HG02981 (cell line): ENCODE results near the gene MARS1.
"Not testable (repeated sequence)": the region's sequence is repeated elsewhere in the genome, so short reads cannot be mapped to it uniquely, and the experiment has no call there.

Experiments used
- ATAC-seq: cut with Tn5 transposase; IDR thresholded peaks from one replicate; pipeline ENCODE4 v1.9.1; 2021; ENCODE audit warnings: mild to moderate bottlenecking, moderate library complexity; ENCODE audit not compliant: unreplicated experiment

The MARS1 gene

GRCh38 chr12:57489157-57489641 is 1.3 kb downstream of the MARS1 start:
- no peak for ATAC-seq

DNA sequence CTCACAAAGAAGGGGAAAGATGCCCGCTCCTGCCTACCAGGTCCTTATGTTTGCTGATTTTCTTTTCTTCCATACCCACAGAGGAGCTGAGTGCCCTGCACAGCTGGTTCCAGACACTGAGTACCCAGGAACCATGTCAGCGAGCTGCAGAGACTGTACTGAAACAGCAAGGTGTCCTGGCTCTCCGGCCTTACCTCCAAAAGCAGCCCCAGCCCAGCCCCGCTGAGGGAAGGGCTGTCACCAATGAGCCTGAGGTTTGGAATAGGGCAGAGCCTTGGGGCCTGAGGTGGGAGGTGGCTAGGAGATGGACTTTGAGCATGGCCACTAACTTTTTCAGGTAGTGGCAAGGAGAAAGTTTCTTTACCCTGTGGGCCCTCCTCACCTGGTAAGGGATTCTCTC is 2.3 kb downstream of the MARS1 start:
- ATAC-seq, result no peak

- ATAC-seq, result no peak
Measured at GRCh38 chr12:57491393-57492280, 3.8 kb downstream of the MARS1 start.

GRCh38 chr12:57495051-57495701 is 7.3 kb downstream of the MARS1 start:
- not testable (repeated sequence) for ATAC-seq

- no peak for ATAC-seq
Measured at GRCh38 chr12:57496822-57497221, 9.0 kb downstream of the MARS1 start.

GRCh38 chr12:57497223-57498131 is 9.6 kb downstream of the MARS1 start:
- ATAC-seq, result no peak

GRCh38 chr12:57498132-57498502 is 10.2 kb downstream of the MARS1 start:
- no peak for ATAC-seq

DNA sequence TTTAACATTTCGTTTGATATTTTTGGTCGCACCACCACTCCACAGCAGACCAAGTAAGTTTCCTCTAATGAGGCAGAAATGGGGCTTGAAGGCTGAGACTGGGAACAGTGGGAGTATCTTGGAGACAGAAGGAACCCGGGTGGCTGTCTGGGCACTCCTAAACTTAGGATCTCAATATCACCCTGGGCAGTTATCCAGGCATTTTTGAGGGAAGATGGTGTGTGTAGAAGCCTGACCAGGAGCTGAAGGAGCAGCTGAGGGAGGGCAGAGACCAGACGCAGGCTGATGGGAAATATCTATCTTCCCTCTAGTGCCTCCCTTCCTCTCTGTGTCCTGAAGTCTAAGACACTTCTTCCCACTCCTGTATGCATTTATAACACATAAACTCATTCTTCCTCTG is 10.7 kb downstream of the MARS1 start:
- ATAC-seq, result no peak

- ATAC-seq, result no peak
Measured at GRCh38 chr12:57500213-57500612, 12.3 kb downstream of the MARS1 start.

DNA sequence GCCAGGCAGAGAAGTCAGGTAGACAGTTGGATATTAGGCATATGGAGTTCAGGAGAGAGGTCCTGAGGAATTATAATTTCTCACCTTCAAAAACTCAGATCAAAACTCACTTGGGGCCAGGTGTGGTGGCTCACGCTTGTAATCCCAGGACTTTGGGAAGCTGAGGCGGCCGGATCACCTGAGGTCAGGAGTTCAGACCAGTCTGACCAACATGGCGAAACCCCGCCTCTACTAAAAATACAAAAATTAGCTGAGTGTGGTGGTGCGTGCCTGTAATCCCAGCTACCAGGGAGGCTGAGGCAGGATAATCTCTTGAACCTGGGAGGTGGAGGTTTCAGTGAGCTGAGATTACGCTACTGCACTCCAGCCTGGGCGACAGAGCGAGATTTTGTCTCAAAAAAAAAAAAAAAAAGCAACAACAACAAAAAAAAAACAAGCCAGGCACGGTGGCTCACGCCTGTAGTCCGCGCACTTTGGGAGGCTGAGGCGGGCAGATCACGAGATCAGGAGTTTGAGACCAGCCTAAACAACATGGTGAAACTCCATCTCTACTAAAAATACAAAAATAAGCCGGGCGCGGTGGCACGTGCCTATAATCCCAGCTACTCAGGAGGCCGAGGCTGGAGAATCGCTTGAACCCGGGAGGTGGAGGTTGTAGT is 14.6 kb downstream of the MARS1 start:
- not testable (repeated sequence) for ATAC-seq

GRCh38 chr12:57506541-57506940 is 18.7 kb downstream of the MARS1 start:
- not testable (repeated sequence) for ATAC-seq

DNA sequence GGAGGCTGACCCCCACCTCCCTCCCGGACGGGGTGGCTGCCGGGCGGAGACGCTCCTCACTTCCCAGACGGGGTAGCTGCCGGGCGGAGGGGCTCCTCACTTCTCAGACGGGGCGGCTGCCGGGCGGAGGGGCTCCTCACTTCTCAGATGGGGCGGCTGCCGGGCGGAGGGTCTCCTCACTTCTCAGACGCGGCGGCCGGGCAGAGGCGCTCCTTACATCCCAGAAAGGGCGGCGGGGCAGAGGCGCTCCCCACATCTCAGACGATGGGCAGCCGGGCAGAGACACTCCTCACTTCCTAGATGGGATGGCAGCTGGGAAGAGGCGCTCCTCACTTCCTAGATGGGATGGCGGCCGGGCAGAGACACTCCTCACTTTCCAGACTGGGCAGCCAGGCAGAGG is 19.9 kb downstream of the MARS1 start:
- ATAC-seq, result not testable (repeated sequence)

GRCh38 chr12:57511161-57511560 is 23.3 kb downstream of the MARS1 start:
- no peak for ATAC-seq

- no peak for ATAC-seq
Measured at GRCh38 chr12:57511588-57512325, 23.9 kb downstream of the MARS1 start.

- ATAC-seq, result no peak
Measured at GRCh38 chr12:57512665-57513064, 24.8 kb downstream of the MARS1 start.

GRCh38 chr12:57513266-57513665 is 25.4 kb downstream of the MARS1 start:
- ATAC-seq, result no peak

DNA sequence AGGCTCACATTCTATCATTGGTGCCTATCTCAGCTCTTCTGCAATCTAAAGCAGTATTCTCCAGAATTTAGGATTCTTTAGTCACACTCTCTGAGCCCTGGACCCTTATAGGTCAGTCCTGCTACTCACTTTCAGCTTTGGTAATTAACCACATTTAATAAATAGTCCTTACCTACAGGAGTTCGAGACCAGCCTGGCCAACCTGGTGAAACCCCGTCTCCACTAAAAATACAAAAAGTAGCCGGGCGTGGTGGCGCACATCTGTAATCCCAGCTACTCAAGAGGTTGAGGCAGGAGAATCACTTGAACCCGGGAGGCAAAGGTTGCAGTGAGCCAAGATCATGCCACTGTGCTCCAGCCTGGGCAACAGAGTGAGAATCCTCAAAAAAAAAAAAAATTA is 25.8 kb downstream of the MARS1 start:
- not testable (repeated sequence) for ATAC-seq

- ATAC-seq, result not testable (repeated sequence)
Measured at GRCh38 chr12:57514246-57514645, 26.4 kb downstream of the MARS1 start.

DNA sequence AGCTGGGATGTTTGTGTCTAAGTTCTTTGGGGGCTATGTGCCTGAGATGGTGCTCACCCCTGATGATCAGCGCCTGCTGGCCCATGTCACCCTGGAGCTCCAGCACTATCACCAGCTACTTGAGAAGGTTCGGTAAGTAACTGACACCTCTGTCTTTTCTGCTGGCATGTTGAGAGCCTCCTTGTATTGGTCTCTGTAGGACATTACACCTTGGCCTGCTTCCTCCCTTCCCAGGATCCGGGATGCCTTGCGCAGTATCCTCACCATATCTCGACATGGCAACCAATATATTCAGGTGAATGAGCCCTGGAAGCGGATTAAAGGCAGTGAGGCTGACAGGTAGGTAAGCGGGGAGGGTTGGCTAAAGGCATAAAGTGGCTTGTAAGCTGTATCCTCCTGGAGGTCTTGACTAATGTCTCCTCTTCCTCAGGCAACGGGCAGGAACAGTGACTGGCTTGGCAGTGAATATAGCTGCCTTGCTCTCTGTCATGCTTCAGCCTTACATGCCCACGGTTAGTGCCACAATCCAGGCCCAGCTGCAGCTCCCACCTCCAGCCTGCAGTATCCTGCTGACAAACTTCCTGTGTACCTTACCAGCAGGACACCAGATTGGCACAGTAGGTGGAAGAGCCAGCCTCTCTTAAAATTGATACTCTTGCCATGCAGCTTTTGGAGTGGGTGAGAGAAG is 27.0 kb downstream of the MARS1 start:
- ATAC-seq, result no peak
